A204.1 (cell line): ENCODE data around the gene C1QTNF5.

Experiments
- FAIRE-seq: peaks from 2 replicates; lab custom pipeline; 2012; peaks lifted over from hg19 to GRCh38; lab: Jason Lieb, UNC

The C1QTNF5 gene

GRCh38 chr11:119317592-119318239 is 23.0 kb downstream of the C1QTNF5 start:
- FAIRE-seq, result no peak

GRCh38 chr11:119316729-119317591 is 23.7 kb downstream of the C1QTNF5 start, which contains the start of gene MCAM:
Gene MCAM, minus strand, starts transcription at chr11:119317130. Its CDS starts 29 bp downstream, at chr11:119317101.
- FAIRE-seq, result no peak

GRCh38 chr11:119316016-119316728 is 24.5 kb downstream of the C1QTNF5 start:
- FAIRE-seq, result no peak

GRCh38 chr11:119315131-119316015 is 25.3 kb downstream of the C1QTNF5 start:
- FAIRE-seq, result no peak

- FAIRE-seq, result no peak
Measured at GRCh38 chr11:119314726-119315125, 26.0 kb downstream of the C1QTNF5 start.

- FAIRE-seq, result no peak
Measured at GRCh38 chr11:119310682-119311052, 30.0 kb downstream of the C1QTNF5 start.

- FAIRE-seq, result no peak
Measured at GRCh38 chr11:119309953-119310681, 30.6 kb downstream of the C1QTNF5 start.

- FAIRE-seq, result no peak
Measured at GRCh38 chr11:119309411-119309810, 31.3 kb downstream of the C1QTNF5 start.

GRCh38 chr11:119307974-119308373 is 32.7 kb downstream of the C1QTNF5 start:
- FAIRE-seq, result no peak

- FAIRE-seq, result no peak
Measured at GRCh38 chr11:119307219-119307618, 33.5 kb downstream of the C1QTNF5 start.

- FAIRE-seq, result no peak
Measured at GRCh38 chr11:119306373-119306890, 34.3 kb downstream of the C1QTNF5 start.

- no peak for FAIRE-seq
Measured at GRCh38 chr11:119305556-119306372, 34.9 kb downstream of the C1QTNF5 start.

GRCh38 chr11:119303227-119303718 is 37.4 kb downstream of the C1QTNF5 start:
- FAIRE-seq, result no peak

- no peak for FAIRE-seq
Measured at GRCh38 chr11:119300198-119300964, 40.3 kb downstream of the C1QTNF5 start.

GRCh38 chr11:119299416-119299815 is 41.3 kb downstream of the C1QTNF5 start:
- FAIRE-seq, result no peak

- no peak for FAIRE-seq
Measured at GRCh38 chr11:119298726-119299125, 42.0 kb downstream of the C1QTNF5 start.

GRCh38 chr11:119297938-119298337 is 42.7 kb downstream of the C1QTNF5 start:
- no peak for FAIRE-seq

- FAIRE-seq, result no peak
Measured at GRCh38 chr11:119295178-119295577, 45.5 kb downstream of the C1QTNF5 start.

- FAIRE-seq, result no peak
Measured at GRCh38 chr11:119293461-119293860, 47.2 kb downstream of the C1QTNF5 start.
